ENCODE measurements around the gene DNAJB6.

- TF ChIP-seq, protein P1, sequence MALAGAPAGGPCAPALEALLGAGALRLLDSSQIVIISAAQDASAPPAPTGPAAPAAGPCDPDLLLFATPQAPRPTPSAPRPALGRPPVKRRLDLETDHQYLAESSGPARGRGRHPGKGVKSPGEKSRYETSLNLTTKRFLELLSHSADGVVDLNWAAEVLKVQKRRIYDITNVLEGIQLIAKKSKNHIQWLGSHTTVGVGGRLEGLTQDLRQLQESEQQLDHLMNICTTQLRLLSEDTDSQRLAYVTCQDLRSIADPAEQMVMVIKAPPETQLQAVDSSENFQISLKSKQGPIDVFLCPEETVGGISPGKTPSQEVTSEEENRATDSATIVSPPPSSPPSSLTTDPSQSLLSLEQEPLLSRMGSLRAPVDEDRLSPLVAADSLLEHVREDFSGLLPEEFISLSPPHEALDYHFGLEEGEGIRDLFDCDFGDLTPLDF (CRISPR knock-in tag; IDR thresholded peaks at IDR 0.05): no peak
- no peak for TF ChIP-seq RELA (CRISPR knock-in tag; IDR thresholded peaks at IDR 0.05; ENCODE audit: borderline replicate concordance)
- no peak for TF ChIP-seq HMGA2 (CRISPR knock-in tag; IDR thresholded peaks at IDR 0.05)
- TF ChIP-seq, protein P2, sequence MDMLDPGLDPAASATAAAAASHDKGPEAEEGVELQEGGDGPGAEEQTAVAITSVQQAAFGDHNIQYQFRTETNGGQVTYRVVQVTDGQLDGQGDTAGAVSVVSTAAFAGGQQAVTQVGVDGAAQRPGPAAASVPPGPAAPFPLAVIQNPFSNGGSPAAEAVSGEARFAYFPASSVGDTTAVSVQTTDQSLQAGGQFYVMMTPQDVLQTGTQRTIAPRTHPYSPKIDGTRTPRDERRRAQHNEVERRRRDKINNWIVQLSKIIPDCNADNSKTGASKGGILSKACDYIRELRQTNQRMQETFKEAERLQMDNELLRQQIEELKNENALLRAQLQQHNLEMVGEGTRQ (CRISPR knock-in tag; IDR thresholded peaks at IDR 0.05): no peak
Observed at GRCh38 chr7:157444011-157444842, 107.4 kb downstream of the DNAJB6 start.

All from WTC11 (cell line).